ENCODE measurements around the gene MRGPRG.

DNA sequence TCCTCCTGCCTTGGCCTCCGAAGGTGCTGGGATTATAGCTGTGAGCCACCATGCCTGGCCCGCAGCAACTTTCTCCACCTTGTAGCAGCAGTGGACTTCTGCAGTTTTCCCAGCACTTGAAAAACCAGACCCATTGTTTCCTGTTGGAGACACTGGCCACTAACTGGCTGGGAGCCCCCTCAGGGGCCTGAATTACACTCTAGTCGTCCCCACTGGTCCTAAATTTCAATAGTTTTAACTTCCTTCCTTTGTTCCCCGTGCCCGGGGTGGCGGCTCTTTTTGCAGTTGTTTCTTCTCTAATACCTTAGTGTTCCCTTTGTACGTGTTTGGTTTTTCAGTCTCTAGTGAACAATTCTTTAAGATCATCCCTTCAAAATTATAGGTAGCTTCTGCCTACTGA is 16.2 kb upstream of the MRGPRG start:
- TF ChIP-seq, protein P1, sequence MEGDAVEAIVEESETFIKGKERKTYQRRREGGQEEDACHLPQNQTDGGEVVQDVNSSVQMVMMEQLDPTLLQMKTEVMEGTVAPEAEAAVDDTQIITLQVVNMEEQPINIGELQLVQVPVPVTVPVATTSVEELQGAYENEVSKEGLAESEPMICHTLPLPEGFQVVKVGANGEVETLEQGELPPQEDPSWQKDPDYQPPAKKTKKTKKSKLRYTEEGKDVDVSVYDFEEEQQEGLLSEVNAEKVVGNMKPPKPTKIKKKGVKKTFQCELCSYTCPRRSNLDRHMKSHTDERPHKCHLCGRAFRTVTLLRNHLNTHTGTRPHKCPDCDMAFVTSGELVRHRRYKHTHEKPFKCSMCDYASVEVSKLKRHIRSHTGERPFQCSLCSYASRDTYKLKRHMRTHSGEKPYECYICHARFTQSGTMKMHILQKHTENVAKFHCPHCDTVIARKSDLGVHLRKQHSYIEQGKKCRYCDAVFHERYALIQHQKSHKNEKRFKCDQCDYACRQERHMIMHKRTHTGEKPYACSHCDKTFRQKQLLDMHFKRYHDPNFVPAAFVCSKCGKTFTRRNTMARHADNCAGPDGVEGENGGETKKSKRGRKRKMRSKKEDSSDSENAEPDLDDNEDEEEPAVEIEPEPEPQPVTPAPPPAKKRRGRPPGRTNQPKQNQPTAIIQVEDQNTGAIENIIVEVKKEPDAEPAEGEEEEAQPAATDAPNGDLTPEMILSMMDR (IDR thresholded peaks at IDR 0.05), result no peak
- TF ChIP-seq, protein P2, sequence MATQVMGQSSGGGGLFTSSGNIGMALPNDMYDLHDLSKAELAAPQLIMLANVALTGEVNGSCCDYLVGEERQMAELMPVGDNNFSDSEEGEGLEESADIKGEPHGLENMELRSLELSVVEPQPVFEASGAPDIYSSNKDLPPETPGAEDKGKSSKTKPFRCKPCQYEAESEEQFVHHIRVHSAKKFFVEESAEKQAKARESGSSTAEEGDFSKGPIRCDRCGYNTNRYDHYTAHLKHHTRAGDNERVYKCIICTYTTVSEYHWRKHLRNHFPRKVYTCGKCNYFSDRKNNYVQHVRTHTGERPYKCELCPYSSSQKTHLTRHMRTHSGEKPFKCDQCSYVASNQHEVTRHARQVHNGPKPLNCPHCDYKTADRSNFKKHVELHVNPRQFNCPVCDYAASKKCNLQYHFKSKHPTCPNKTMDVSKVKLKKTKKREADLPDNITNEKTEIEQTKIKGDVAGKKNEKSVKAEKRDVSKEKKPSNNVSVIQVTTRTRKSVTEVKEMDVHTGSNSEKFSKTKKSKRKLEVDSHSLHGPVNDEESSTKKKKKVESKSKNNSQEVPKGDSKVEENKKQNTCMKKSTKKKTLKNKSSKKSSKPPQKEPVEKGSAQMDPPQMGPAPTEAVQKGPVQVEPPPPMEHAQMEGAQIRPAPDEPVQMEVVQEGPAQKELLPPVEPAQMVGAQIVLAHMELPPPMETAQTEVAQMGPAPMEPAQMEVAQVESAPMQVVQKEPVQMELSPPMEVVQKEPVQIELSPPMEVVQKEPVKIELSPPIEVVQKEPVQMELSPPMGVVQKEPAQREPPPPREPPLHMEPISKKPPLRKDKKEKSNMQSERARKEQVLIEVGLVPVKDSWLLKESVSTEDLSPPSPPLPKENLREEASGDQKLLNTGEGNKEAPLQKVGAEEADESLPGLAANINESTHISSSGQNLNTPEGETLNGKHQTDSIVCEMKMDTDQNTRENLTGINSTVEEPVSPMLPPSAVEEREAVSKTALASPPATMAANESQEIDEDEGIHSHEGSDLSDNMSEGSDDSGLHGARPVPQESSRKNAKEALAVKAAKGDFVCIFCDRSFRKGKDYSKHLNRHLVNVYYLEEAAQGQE (IDR thresholded peaks at IDR 0.05; ENCODE audit: insufficient read depth in 1 of 2, low read depth in 2 of 2, low read length in 1 of 2), result no peak

All from Panc1 (cell line).